ENCODE data around the gene FNIP1. TPM values are rescaled to one million over a fixed set of nuclear protein-coding genes. Genes with fewer than 3 reads are reported as not detected.
"Not testable (repeated sequence)": the region's sequence is repeated elsewhere in the genome, so short reads cannot be mapped to it uniquely, and the experiment has no call there.

The FNIP1 gene
- total and polyA plus RNA-seq, 2 experiments from 2014 or later = 8.2 to 27.9 TPM

GRCh38 chr5:131734939-131735338 lies 61.9 kb downstream of the FNIP1 start:
- H3K27me3 ChIP-seq (ENCODE audit: insufficient read depth); H3K4me1 ChIP-seq (ENCODE audit: insufficient read depth); H3F3A ChIP-seq (replicated peaks; ENCODE audit: low read depth); H3K36me3 Mint-ChIP-seq (ENCODE audit: low read depth); H4K20me1 ChIP-seq (replicated peaks; ENCODE audit: insufficient read depth); H3K4me1 Mint-ChIP-seq; H3K9me2 ChIP-seq (ENCODE audit: insufficient read depth); DNase-seq (ENCODE audit: low spot score); H3K27ac Mint-ChIP-seq; H3K9me3 Mint-ChIP-seq; H2AFZ ChIP-seq; H3K79me2 ChIP-seq (replicated peaks; ENCODE audit: insufficient read depth); H3K27me3 Mint-ChIP-seq (ENCODE audit: insufficient read depth, low read depth, poor library complexity); ATAC-seq; H3K27ac ChIP-seq (ENCODE audit: low read depth); H3K4me3 Mint-ChIP-seq; H3K4me2 ChIP-seq; H3K4me3 ChIP-seq; H3K36me3 ChIP-seq (ENCODE audit: insufficient read depth): not testable (repeated sequence)

- H3K79me2 ChIP-seq (replicated peaks; ENCODE audit: insufficient read depth); H3K9me3 Mint-ChIP-seq; H3K27me3 ChIP-seq (ENCODE audit: insufficient read depth); H3K4me3 Mint-ChIP-seq; H3K36me3 ChIP-seq (ENCODE audit: insufficient read depth); H3K4me1 ChIP-seq (ENCODE audit: insufficient read depth); H3K4me1 Mint-ChIP-seq; H2AFZ ChIP-seq; H3K27ac ChIP-seq (ENCODE audit: low read depth); H3K27me3 Mint-ChIP-seq (ENCODE audit: insufficient read depth, low read depth, poor library complexity); H3F3A ChIP-seq (replicated peaks; ENCODE audit: low read depth); H3K27ac Mint-ChIP-seq; ATAC-seq; H3K4me2 ChIP-seq; H3K9me2 ChIP-seq (ENCODE audit: insufficient read depth); H4K20me1 ChIP-seq (replicated peaks; ENCODE audit: insufficient read depth); DNase-seq (ENCODE audit: low spot score); H3K4me3 ChIP-seq: not testable (repeated sequence)
- H3K36me3 Mint-ChIP-seq (ENCODE audit: low read depth) = peaks cover 34% of the 10 kb centered on the region
Measured at GRCh38 chr5:131729292-131729691, 67.5 kb downstream of the FNIP1 start.

- not testable (repeated sequence) for H3K9me2 ChIP-seq (ENCODE audit: insufficient read depth); H3K27ac ChIP-seq (ENCODE audit: low read depth); H3K4me1 Mint-ChIP-seq; H2AFZ ChIP-seq; DNase-seq (ENCODE audit: low spot score); H3K4me1 ChIP-seq (ENCODE audit: insufficient read depth); H3K36me3 ChIP-seq (ENCODE audit: insufficient read depth); ATAC-seq; H3K4me3 ChIP-seq; H4K20me1 ChIP-seq (replicated peaks; ENCODE audit: insufficient read depth); H3K27ac Mint-ChIP-seq; H3K4me2 ChIP-seq; H3K27me3 ChIP-seq (ENCODE audit: insufficient read depth); H3K79me2 ChIP-seq (replicated peaks; ENCODE audit: insufficient read depth); H3K4me3 Mint-ChIP-seq; H3F3A ChIP-seq (replicated peaks; ENCODE audit: low read depth); H3K27me3 Mint-ChIP-seq (ENCODE audit: insufficient read depth, low read depth, poor library complexity); H3K9me3 Mint-ChIP-seq
- H3K36me3 Mint-ChIP-seq (ENCODE audit: low read depth) = peaks cover 27% of the 10 kb centered on the region
Measured at GRCh38 chr5:131724089-131724488, 72.7 kb downstream of the FNIP1 start.

GRCh38 chr5:131720714-131721113 lies 76.1 kb downstream of the FNIP1 start:
- H3K4me3 Mint-ChIP-seq = no peak overlapping the region
- Histone ChIP-seq H2AFZ (no peak overlapping the region), H3K4me2 (no peak overlapping the region), H3K4me1 (ENCODE audit: insufficient read depth) (no peaks in the 10 kb centered on the region), H3K9me2 (ENCODE audit: insufficient read depth) (no peaks in the 10 kb centered on the region), H3F3A (replicated peaks; ENCODE audit: low read depth) (no peaks in the 10 kb centered on the region), H3K27me3 (ENCODE audit: insufficient read depth) (no peaks in the 10 kb centered on the region), H3K27ac (ENCODE audit: low read depth) (no peak overlapping the region), H3K4me3 (no peak overlapping the region), H3K79me2 (replicated peaks; ENCODE audit: insufficient read depth) (no peaks in the 10 kb centered on the region), H4K20me1 (replicated peaks; ENCODE audit: insufficient read depth) (no peaks in the 10 kb centered on the region), H3K36me3 (ENCODE audit: insufficient read depth) (no peaks in the 10 kb centered on the region)
- no peaks in the 10 kb centered on the region for H3K4me1 Mint-ChIP-seq
- peaks cover 11% of the 10 kb centered on the region; the same call in 2 of the 3 replicates for H3K36me3 Mint-ChIP-seq (ENCODE audit: low read depth)
- ATAC-seq (no peak), DNase-seq (ENCODE audit: low spot score) (no peak)
- no peak overlapping the region for H3K27ac Mint-ChIP-seq
- H3K27me3 Mint-ChIP-seq (ENCODE audit: insufficient read depth, low read depth, poor library complexity) = peaks cover under 1% of the 10 kb centered on the region
- H3K9me3 Mint-ChIP-seq = no peaks in the 10 kb centered on the region; the same call in 2 of the 3 replicates
- TF ChIP-seq ETS1 (IDR thresholded peaks at IDR 0.05) = no peak
- TF ChIP-seq NANOG (IDR thresholded peaks at IDR 0.05; ENCODE audit: borderline replicate concordance) = no peak
- no peak for TF ChIP-seq CREB1 (CRISPR knock-in tag; IDR thresholded peaks at IDR 0.05; ENCODE audit: low read depth)
- TF ChIP-seq EZH2phosphoT487 (IDR thresholded peaks at IDR 0.05; ENCODE audit: unreplicated experiment) = no peak
- TF ChIP-seq ZNF114 (CRISPR knock-in tag; IDR thresholded peaks at IDR 0.05) = no peak
- TF ChIP-seq ZNF331 (CRISPR knock-in tag; IDR thresholded peaks at IDR 0.05; ENCODE audit: low read depth) = no peak
- TF ChIP-seq REST (IDR thresholded peaks at IDR 0.05; ENCODE audit: unreplicated experiment) = no peak

Measured in GM23338 (cell line).